GM23248 (cell line): Measurements from ENCODE around the gene MEP1A. TPM values are rescaled to one million over a fixed set of nuclear protein-coding genes. Genes with fewer than 3 reads are reported as not detected.
"Not testable (repeated sequence)": the region's sequence is repeated elsewhere in the genome, so short reads cannot be mapped to it uniquely, and the experiment has no call there.

Experiments
- DNase-seq: peaks from one replicate; pipeline ENCODE4 v3.0.0-alpha.2; 2015
- H2AFZ ChIP-seq: fragments of 200-600 bp; sonication (generic); 2 replicates; pipeline ENCODE4 v1.6.1; 2016; ENCODE audit warnings: antibody characterized with exemption
- H3F3A ChIP-seq: fragments of 200-600 bp; sonication (generic); 2 replicates; pipeline ENCODE4 v1.6.1; 2016; ENCODE audit warnings: mild to moderate bottlenecking, antibody characterized with exemption, mixed run types; ENCODE audit not compliant: insufficient read depth
- H3K27ac ChIP-seq: fragments of 200-600 bp; sonication (generic); 2 replicates; pipeline ENCODE4 v1.5.1; 2016; ENCODE audit warnings: mild to moderate bottlenecking
- H3K27me3 ChIP-seq: fragments of 200-600 bp; sonication (generic); replicated peaks from 2 replicates; pipeline ENCODE4 v1.6.1; 2016; ENCODE audit warnings: mild to moderate bottlenecking; ENCODE audit not compliant: insufficient read depth
- H3K36me3 ChIP-seq: fragments of 200-600 bp; sonication (generic); 2 replicates; pipeline ENCODE4 v1.6.1; 2016; ENCODE audit warnings: low read depth, mild to moderate bottlenecking
- H3K4me1 ChIP-seq: fragments of 200-600 bp; sonication (generic); 2 replicates; pipeline ENCODE4 v1.6.1; 2016; ENCODE audit warnings: mild to moderate bottlenecking; ENCODE audit not compliant: insufficient read depth
- H3K4me2 ChIP-seq: fragments of 200-600 bp; sonication (generic); one replicate; pipeline ENCODE4 v1.6.1; 2016; ENCODE audit warnings: mild to moderate bottlenecking; ENCODE audit not compliant: unreplicated experiment
- H3K4me3 ChIP-seq: fragments of 200-600 bp; sonication (generic); 2 replicates; pipeline ENCODE4 v1.5.1; 2016; ENCODE audit warnings: mild to moderate bottlenecking
- H3K79me2 ChIP-seq: fragments of 200-600 bp; sonication (generic); 2 replicates; pipeline ENCODE4 v1.6.1; 2016; ENCODE audit warnings: mild to moderate bottlenecking; ENCODE audit not compliant: insufficient read depth
- H3K9ac ChIP-seq: fragments of 200-600 bp; sonication (generic); 2 replicates; pipeline ENCODE4 v1.6.1; 2016; ENCODE audit warnings: mild to moderate bottlenecking
- H3K9me2 ChIP-seq: fragments of 200-600 bp; sonication (generic); 2 replicates; pipeline ENCODE4 v1.6.1; 2016; ENCODE audit warnings: mixed run types, mild to moderate bottlenecking, moderate library complexity; ENCODE audit not compliant: insufficient read depth
- H3K9me3 ChIP-seq: fragments of 200-600 bp; sonication (generic); one replicate; pipeline ENCODE4 v1.6.1; 2017; ENCODE audit warnings: low read depth
- H4K20me1 ChIP-seq: fragments of 200-600 bp; sonication (generic); 2 replicates; pipeline ENCODE4 v1.6.0; 2016; ENCODE audit not compliant: insufficient read depth
- EZH2 ChIP-seq: fragments of 200-600 bp; sonication (generic); IDR thresholded peaks from 2 replicates; pipeline ENCODE4 v1.6.1; 2018; ENCODE audit warnings: antibody characterized with exemption, mild to moderate bottlenecking; ENCODE audit not compliant: insufficient read depth, poor library complexity, severe bottlenecking
- EZH2phosphoT487 ChIP-seq: fragments of 200-600 bp; sonication (generic); IDR thresholded peaks from 2 replicates; pipeline ENCODE4 v1.6.1; 2018; ENCODE audit warnings: antibody characterized with exemption, moderate library complexity, mild to moderate bottlenecking, low read depth; ENCODE audit not compliant: insufficient read depth
- WGBS, 2 experiments: methylation state at CpG; one replicate each; pipeline ENCODE4 v1.1.6; 2015 to 2017; ENCODE audit warnings: low lambda C conversion rate in 2 of 2, low coverage in 1 of 2; ENCODE audit errors: missing lambda C conversion rate in 2 of 2; 5-methylcytosine and 5-hydroxymethylcytosine counted together
- in situ Hi-C: fragments of 300-500 bp; cut with MboI; formaldehyde crosslinking; loops from 2 replicates; pipeline ENCODE4 v1.15.0; 2020
- polyA plus RNA-seq: library from polyadenylated mRNA; unstranded; fragments of >200 nt; fragmentation: Nextera tagmentation; extraction: Ambion mirVana; gene quantifications from 2 replicates; pipeline ENCODE4 v1.2.1, GENCODE V29; 2016
- total RNA-seq: library from RNA; depleted of rRNA; stranded (reverse); fragments of >200 nt; shearing (Covaris generic); gene quantifications from 2 replicates; pipeline ENCODE4 v1.2.3, GENCODE V29; 2014

Gene MEP1A
- total and polyA plus RNA-seq, 2 experiments from 2014 or later = not detected

DNA sequence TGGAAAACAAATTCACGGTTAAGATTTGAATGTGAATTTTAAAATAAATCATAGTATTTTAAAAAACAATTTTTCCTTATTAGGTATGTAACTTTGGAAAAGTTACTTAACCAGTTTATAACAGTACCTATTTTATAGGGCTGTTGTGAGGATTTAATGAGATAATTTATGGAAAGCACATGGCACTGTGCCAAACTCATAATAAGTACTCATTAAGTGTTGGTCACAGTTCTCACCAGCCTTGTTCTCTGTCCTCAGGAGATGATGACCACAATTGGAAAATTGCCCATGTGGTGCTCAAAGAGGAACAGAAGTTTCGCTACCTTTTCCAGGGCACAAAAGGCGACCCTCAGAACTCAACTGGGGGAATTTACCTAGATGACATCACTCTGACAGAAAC is 39.6 kb downstream of the MEP1A start:
- no peak overlapping the region for H3K9ac ChIP-seq
- in situ Hi-C loops = no loop called here
- WGBS, 2 experiments = 49 to 59% methylated on average over 3 of the region's 3 CpGs
- H3K27me3 ChIP-seq = 0 out of 2 replicates have a peak, but pooled peaks cover 5% of the 10 kb centered on the region
- no peaks in the 10 kb centered on the region for H3K79me2 ChIP-seq
- H4K20me1 ChIP-seq = no peaks in the 10 kb centered on the region
- no peak overlapping the region for H3K27ac ChIP-seq
- no peaks in the 10 kb centered on the region for H3K9me3 ChIP-seq
- DNase-seq = no peak
- no peaks in the 10 kb centered on the region for H3K9me2 ChIP-seq
- H3F3A ChIP-seq = no peaks in the 10 kb centered on the region
- TF ChIP-seq EZH2 = no peak
- no peak for TF ChIP-seq EZH2phosphoT487
- H2AFZ ChIP-seq = no peak overlapping the region
- no peak overlapping the region for H3K4me3 ChIP-seq
- H3K4me2 ChIP-seq = no peak overlapping the region
- no peaks in the 10 kb centered on the region for H3K36me3 ChIP-seq
- H3K4me1 ChIP-seq = no peaks in the 10 kb centered on the region

DNA sequence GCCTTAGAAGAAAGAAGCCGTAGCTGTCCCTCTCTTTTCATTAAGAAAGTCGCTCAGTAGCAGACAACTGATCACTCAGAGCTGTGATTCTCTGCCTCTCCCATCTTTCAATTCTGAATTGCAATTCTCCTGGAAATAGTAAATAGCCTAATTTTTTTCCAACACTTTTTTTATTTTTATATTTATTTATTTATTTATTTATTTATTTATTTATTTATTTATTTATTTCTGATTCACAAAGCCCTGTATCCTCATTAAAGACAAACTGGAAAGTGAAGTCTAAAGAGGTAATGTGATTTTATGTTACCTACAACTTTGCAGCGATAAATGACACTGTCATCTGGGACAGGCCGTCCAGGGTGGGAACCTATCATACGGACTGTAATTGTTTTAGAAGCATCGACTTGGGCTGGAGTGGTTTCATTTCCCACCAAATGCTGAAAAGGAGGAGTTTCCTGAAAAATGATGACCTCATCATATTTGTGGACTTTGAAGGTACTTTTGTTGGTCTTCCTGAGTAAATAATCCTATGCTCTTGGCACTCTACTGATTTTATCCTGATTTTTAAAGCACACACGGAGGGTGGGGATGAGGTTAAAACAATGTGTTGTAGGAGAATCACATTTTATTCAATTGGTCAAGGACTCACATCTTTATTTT is 41.2 kb downstream of the MEP1A start:
- H3K4me2 ChIP-seq, in situ Hi-C loops, H3K9me2 ChIP-seq, H3K4me3 ChIP-seq, H3K9me3 ChIP-seq, H3K27me3 ChIP-seq, H3K79me2 ChIP-seq, H2AFZ ChIP-seq, H3K27ac ChIP-seq, H3K4me1 ChIP-seq, H4K20me1 ChIP-seq, DNase-seq, H3F3A ChIP-seq, H3K36me3 ChIP-seq, H3K9ac ChIP-seq: not testable (repeated sequence)
- WGBS, 2 experiments = 53 to 55% methylated on average over 7 of the region's 7 CpGs

DNA sequence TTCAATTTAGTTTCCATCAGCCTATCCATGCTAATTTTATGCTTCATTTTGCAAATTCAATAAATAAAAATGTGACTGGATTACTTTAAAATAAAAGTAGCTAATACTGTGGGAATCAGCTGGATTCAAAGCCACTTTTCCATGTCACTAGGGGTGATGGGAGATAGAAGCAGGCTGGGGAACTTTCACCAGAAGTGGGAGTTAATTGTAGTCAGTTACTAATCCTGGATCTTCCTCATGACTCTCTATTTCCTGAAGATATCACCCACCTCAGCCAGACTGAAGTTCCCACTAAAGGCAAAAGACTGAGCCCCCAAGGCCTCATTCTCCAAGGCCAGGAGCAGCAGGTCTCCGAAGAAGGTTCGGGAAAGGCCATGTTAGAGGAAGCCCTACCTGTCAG is 41.8 kb downstream of the MEP1A start:
- H3K27me3 ChIP-seq, in situ Hi-C loops, DNase-seq, H4K20me1 ChIP-seq, H3K27ac ChIP-seq, H3K4me2 ChIP-seq, H3K79me2 ChIP-seq, H2AFZ ChIP-seq, H3K9me2 ChIP-seq, H3F3A ChIP-seq, H3K4me3 ChIP-seq, H3K36me3 ChIP-seq, H3K4me1 ChIP-seq, H3K9ac ChIP-seq, H3K9me3 ChIP-seq: not testable (repeated sequence)
- 68 to 93% methylated on average over 2 of the region's 2 CpGs for WGBS, 2 experiments

DNA sequence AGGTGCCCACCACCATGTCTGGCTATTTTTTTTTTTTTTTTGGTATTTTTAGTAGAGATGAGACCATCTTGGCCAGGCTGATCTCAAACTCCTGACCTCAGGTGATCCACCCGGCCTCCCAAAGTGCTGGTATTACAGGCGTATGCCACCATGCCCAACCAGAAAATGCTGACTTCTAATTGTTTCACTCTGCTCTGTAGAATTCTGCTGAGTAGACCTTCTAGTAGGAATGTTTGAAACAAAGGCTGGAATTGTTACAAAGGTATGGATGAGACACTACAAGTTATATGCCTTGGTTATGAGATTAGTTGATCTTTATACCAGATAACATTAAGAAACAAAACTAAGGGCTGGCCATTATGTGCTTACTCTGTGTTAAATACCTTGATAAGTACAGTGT is 44.8 kb downstream of the MEP1A start:
- Histone ChIP-seq H3K4me3 (no peak overlapping the region), H3K4me2 (no peak overlapping the region)

DNA sequence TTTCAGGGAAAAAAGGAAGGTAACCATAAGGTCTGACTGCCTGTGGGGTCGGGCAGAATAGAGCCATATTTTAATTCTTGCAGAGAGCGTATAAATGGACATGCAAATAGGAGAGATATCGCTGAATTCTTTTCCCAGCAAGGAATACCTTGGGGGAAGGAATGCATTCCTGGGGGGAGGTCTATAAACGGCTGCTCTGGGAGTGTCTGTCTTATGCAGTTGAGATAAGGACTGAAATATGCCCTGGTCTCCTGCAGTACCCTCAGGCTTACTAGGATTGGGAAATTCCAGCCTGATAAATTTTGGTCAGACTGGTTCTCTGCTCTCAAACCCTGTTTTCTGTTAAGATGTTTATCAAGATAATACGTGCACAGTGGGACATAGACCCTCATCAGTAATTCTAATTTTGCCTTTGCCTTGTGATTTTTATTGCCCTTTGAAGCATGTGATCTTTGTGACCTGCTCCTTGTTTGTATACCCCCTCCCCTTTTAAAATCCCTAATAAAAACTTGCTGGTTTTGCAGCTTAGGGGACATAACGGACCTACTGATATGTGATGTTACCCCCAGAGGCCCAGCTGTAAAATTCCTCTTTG is 49.2 kb downstream of the MEP1A start:
- H3K27ac ChIP-seq, H3K36me3 ChIP-seq, H3F3A ChIP-seq, H3K4me1 ChIP-seq, DNase-seq, H3K9me3 ChIP-seq, H3K4me2 ChIP-seq, H3K9me2 ChIP-seq, H4K20me1 ChIP-seq, H3K79me2 ChIP-seq, H2AFZ ChIP-seq, H3K4me3 ChIP-seq, in situ Hi-C loops, H3K27me3 ChIP-seq, H3K9ac ChIP-seq: not testable (repeated sequence)
- 39 to 47% methylated on average over 6 of the region's 6 CpGs for WGBS, 2 experiments

More for the DNA sequence above, 44.8 kb downstream of the MEP1A start:
- in situ Hi-C loops = no loop called here
- DNase-seq = no peak
- Histone ChIP-seq H3K79me2 (no peaks in the 10 kb centered on the region), H3K9me3 (no peaks in the 10 kb centered on the region), H3K27ac (no peak overlapping the region), H2AFZ (no peak overlapping the region), H4K20me1 (no peaks in the 10 kb centered on the region), H3K36me3 (no peaks in the 10 kb centered on the region), H3K27me3 (no peaks in the 10 kb centered on the region), H3K9me2 (no peaks in the 10 kb centered on the region), H3F3A (no peaks in the 10 kb centered on the region), H3K4me1 (no peaks in the 10 kb centered on the region), H3K9ac (no peak overlapping the region)
- TF ChIP-seq EZH2 (no peak), EZH2phosphoT487 (no peak)
- WGBS, 2 experiments = 15 to 37% methylated on average over 2 of the region's 2 CpGs
